HG03196 (cell line): ENCODE results near the gene FAM227B.
"Not testable (repeated sequence)": the region's sequence is repeated elsewhere in the genome, so short reads cannot be mapped to it uniquely, and the experiment has no call there.

Source experiments
- ATAC-seq: cut with Tn5 transposase; IDR thresholded peaks from one replicate; pipeline ENCODE4 v1.9.1; 2021; ENCODE audit not compliant: unreplicated experiment

Gene FAM227B

GRCh38 chr15:49610157-49610918, 10.3 kb downstream of the FAM227B start:
- ATAC-seq, result no peak

- no peak for ATAC-seq
These were observed 14.0 kb downstream of the FAM227B start for GRCh38 chr15:49606594-49606993.

- no peak for ATAC-seq
These were observed 15.0 kb downstream of the FAM227B start for GRCh38 chr15:49605588-49605987.

- ATAC-seq, result no peak
These were observed 15.8 kb downstream of the FAM227B start for GRCh38 chr15:49604625-49605409.

GRCh38 chr15:49592829-49593316, 27.7 kb downstream of the FAM227B start:
- ATAC-seq, result not testable (repeated sequence)

- ATAC-seq, result no peak
These were observed 31.6 kb downstream of the FAM227B start for GRCh38 chr15:49589030-49589429.

GRCh38 chr15:49573421-49573820, 47.2 kb downstream of the FAM227B start:
- ATAC-seq, result no peak

- ATAC-seq, result no peak
These were observed 49.9 kb downstream of the FAM227B start for GRCh38 chr15:49570672-49571071.

GRCh38 chr15:49570174-49570573, 50.4 kb downstream of the FAM227B start:
- ATAC-seq, result no peak

- ATAC-seq, result no peak
These were observed 60.6 kb downstream of the FAM227B start for GRCh38 chr15:49560045-49560444.

GRCh38 chr15:49558929-49559328, 61.7 kb downstream of the FAM227B start:
- ATAC-seq, result no peak

- ATAC-seq, result no peak
These were observed 64.2 kb downstream of the FAM227B start for GRCh38 chr15:49556437-49556836.

GRCh38 chr15:49550342-49550741, 70.3 kb downstream of the FAM227B start:
- not testable (repeated sequence) for ATAC-seq

- no peak for ATAC-seq
These were observed 82.1 kb downstream of the FAM227B start for GRCh38 chr15:49538520-49538919.

- no peak for ATAC-seq
These were observed 90.5 kb downstream of the FAM227B start for GRCh38 chr15:49530092-49530491.

GRCh38 chr15:49528289-49528688, 92.3 kb downstream of the FAM227B start:
- ATAC-seq, result no peak

GRCh38 chr15:49521802-49522201, 98.8 kb downstream of the FAM227B start:
- no peak for ATAC-seq

GRCh38 chr15:49512739-49513138, 107.9 kb downstream of the FAM227B start:
- not testable (repeated sequence) for ATAC-seq

GRCh38 chr15:49507261-49507660, 113.4 kb downstream of the FAM227B start:
- ATAC-seq, result no peak

- ATAC-seq, result no peak
These were observed 114.3 kb downstream of the FAM227B start for GRCh38 chr15:49506341-49506740.

- no peak for ATAC-seq
These were observed 119.0 kb downstream of the FAM227B start for GRCh38 chr15:49501586-49501985.
